Measurements from ENCODE around the gene POC1A.

Gene POC1A

GRCh38 chr3:52025453-52025852 lies 128.8 kb downstream of the POC1A start:
- POLR2A ChIA-PET: no interaction called here
- no peak for TF ChIP-seq ZNF384 (IDR thresholded peaks at IDR 0.05)
- no peak for TF ChIP-seq NFRKB (IDR thresholded peaks at IDR 0.05)
- no peak for TF ChIP-seq L3MBTL2 (conservative IDR thresholded peaks at IDR 0.05)
- no peak for TF ChIP-seq CTBP1 (IDR thresholded peaks at IDR 0.05; ENCODE audit: borderline replicate concordance)
- no peak for TF ChIP-seq ELF4 (IDR thresholded peaks at IDR 0.05)
- no peak for TF ChIP-seq FOXK2 (IDR thresholded peaks at IDR 0.05)
- no peak for TF ChIP-seq SP1 (IDR thresholded peaks at IDR 0.05)
- TF ChIP-seq FOXM1 (IDR thresholded peaks at IDR 0.05; ENCODE audit: borderline replicate concordance): no peak
- TF ChIP-seq PKNOX1 (IDR thresholded peaks at IDR 0.05): no peak
- TF ChIP-seq SUZ12 (IDR thresholded peaks at IDR 0.05): no peak
- no peak for TF ChIP-seq HDGF (IDR thresholded peaks at IDR 0.05; ENCODE audit: borderline replicate concordance)
- no peak for TF ChIP-seq BHLHE40 (IDR thresholded peaks at IDR 0.05; ENCODE audit: borderline replicate concordance)
- TF ChIP-seq FOXA1 (IDR thresholded peaks at IDR 0.05): no peak
- no peak for TF ChIP-seq ARNT (IDR thresholded peaks at IDR 0.05)
- TF ChIP-seq TARDBP (IDR thresholded peaks at IDR 0.05): no peak
- TF ChIP-seq LEF1 (IDR thresholded peaks at IDR 0.05; ENCODE audit: borderline replicate concordance): no peak
- DNase-seq (ENCODE audit: extremely low spot score): no peak
- CTCF ChIA-PET: interaction anchor here (0.7 kb wide), 1 partner anchor 117 kb away, joined by 3 read pairs; no protein-coding TSS in a partner anchor

Measured in HEK293T (cell line).